HG02610 (cell line): ENCODE results near the gene ODC1.
"Not testable (repeated sequence)": the region's sequence is repeated elsewhere in the genome, so short reads cannot be mapped to it uniquely, and the experiment has no call there.

ENCODE experiments used
- ATAC-seq: cut with Tn5 transposase; IDR thresholded peaks from one replicate; pipeline ENCODE4 v1.9.1; 2021; ENCODE audit warnings: mild to moderate bottlenecking, moderate library complexity; ENCODE audit not compliant: unreplicated experiment

ODC1 gene

GRCh38 chr2:10453905-10454298, 5.8 kb upstream of the ODC1 start:
- no peak for ATAC-seq

- ATAC-seq, result no peak
Measured at GRCh38 chr2:10452956-10453904, 5.1 kb upstream of the ODC1 start.

GRCh38 chr2:10452312-10452711, 4.2 kb upstream of the ODC1 start:
- ATAC-seq, result no peak

- ATAC-seq, result no peak
Measured at GRCh38 chr2:10451819-10452218, 3.7 kb upstream of the ODC1 start.

DNA sequence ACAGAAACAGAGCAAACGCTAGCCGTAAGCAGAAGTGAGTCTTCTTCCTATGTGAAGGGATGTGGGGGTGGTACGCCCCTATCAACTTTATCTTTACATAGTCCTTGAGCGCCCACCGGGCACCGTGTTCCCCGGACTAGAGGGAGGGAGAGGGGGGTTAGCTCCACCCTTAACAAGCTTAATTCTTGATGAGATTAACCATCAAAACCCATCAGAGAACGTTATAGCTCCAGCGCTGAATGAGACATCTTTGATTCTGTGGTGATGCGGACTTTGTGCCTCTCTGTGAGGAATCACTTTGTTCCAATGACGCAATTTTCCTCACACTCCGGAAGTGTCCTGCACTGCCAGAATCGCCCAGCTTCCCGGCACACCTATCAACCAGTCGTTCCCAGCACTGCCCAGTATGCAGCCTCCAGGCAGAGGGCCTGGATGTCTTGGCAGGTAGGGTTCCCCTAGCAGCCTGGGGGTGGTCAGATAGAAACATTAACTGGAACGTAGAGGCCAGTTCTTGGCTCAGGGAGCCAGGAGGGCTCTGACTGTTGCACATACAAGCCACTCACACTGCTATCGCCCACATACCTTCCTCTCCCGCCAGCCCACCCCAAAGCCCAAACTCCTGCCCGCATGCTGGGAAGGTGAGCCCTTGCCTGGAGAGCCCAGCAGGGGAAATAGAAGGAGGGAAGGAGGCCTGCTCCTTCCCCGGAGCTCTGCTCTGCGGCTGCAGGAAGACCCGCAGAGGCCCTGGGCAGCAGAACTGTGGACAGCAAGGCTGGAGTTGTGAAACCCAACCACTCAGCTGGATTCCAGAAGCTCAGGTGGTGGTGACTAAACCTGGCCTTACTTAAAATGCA, 1.9 kb upstream of the ODC1 start:
- no peak for ATAC-seq

- ATAC-seq, result no peak
Measured at GRCh38 chr2:10449486-10449831, 1.3 kb upstream of the ODC1 start.

DNA sequence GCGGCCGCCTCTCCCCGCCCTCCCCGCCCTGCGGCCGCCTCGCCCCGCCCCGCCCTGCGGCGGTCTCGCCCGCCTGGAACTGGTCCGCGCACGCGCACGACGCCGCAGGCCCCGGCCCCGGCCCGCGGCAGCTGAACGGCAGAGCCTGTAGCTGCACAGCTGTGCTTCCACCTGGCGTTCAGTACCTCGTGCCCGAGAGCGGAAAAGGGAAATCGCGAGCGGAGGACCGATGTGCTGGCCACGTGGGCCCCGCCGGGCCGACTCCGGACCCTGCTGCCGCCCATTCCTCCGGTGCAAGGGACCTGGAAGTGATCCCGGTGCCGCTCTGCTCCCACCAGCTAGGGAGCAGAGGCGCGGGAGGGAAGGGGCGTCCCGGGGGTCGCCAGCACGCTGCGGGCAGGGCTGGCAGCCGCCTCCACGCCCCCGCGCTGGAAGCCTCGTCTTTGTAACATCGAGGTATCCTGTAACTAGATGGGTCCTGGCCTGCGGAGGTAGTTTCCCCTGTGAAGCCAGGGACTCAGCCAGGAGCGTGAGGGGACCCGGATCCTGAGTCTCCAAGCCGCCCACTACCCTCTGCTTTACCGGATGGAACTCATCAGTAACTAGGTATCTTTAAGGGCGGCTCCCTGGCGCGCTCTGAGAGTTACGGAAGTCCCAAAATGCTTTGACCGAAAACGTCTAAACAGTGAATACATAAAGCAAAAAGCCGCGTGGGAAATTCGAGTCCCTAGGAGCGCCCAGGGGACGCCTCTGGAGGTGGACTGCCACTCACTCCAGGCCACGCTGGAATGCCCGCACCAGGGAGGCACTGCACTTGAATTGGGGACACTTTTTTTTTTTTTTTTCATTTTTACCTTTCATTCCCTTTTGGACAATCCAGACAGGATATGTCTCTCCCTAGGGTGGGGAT, 704 bp upstream of the ODC1 start:
- ATAC-seq, result peak; percentile 53

DNA sequence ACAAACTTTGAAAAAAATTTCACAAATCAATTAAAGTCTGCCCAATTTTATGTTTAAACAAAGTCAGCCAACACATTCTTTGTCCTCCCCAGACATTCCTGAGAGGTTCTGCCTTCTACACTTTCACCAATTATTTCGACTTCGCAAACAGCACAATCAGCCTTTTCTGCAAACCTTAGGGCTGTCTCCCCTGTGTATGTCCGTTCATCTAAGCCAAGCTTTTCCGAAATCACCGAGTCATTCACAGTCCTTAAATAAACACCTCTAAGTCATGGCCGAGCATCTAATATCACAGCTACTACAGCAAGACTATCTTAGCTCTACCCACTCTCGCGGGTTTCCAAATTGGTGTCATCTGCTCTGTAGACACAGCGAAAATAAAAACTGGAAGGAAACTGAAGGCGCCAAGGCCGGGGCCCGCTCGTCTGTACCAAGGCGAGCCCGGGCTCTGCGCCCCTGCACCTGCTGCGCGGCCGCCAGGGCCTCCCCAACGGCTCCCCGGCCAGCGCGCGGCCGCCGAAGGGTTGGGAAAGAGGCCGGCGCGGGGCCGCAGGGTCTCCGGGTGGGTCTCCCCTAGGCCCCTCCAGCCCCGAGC, 730 bp downstream of the ODC1 start:
- peak; percentile 14 for ATAC-seq

GRCh38 chr2:10446631-10447030, 1.5 kb downstream of the ODC1 start:
- ATAC-seq, result no peak

DNA sequence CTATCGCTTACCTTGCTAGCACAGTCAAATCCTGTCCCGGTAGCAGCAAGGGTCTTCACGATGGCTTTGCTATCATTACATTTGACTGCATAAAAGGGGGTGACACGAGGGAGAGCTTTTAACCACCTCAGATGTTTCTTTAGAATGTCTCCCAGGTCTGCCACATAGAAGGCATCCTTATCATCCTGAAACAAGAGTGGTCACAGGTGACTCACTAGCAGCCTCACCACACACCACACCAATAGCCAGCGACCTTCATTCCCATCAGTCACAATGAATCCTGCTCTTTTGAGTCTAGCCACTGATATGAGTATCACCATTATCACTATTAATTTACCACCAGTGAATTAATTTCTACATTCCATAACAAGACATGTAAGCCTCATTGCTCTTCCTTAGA, 3.7 kb downstream of the ODC1 start:
- ATAC-seq, result peak; percentile 38

DNA sequence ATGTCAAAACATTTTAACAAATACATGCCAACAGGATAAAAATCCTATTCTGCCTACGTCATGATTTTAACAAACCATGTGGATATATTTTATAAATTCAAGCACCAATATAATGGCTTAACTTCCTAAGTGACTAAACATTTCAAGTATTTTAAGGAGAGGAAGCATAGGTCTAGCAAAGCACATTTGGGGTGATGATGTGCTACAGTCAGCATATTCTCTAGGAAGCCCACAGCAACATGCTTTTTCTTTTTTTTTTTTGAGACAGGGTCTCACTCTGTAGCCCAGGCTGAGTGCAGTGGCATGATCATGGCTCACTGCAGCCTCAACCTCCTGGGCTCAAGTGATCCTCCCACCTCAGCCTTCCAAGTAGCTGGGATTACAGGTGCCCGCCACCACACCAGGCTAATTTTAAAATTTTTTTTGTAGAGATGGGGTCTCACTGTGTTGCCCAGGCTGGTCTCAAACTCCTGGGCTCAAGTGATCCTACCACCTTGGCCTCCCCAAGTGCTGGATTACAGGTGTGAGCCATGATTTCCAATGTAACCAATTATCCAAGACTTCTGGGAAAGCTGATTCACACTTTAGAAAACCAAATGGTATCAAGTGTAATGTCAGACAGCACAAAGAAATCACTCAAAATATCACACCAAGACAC, 5.5 kb downstream of the ODC1 start:
- ATAC-seq, result not testable (repeated sequence)

DNA sequence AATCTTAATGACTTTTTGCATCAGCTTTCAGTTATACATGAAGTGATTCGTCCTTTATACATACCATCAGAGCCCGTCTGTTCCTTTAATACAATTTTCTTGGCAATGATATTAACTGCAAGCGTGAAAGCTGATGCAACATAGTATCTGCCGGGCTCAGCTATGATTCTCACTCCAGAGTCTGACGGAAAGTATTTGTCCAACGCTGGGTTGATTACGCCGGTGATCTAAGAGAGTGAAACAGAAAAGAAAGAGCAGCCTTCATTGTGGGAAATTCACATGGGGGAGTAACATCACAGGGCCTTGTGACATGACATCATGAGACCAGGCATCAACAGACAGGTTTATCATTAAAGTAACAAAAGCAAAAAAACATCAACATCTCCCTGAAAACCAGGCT, 6.2 kb downstream of the ODC1 start:
- ATAC-seq, result no peak

DNA sequence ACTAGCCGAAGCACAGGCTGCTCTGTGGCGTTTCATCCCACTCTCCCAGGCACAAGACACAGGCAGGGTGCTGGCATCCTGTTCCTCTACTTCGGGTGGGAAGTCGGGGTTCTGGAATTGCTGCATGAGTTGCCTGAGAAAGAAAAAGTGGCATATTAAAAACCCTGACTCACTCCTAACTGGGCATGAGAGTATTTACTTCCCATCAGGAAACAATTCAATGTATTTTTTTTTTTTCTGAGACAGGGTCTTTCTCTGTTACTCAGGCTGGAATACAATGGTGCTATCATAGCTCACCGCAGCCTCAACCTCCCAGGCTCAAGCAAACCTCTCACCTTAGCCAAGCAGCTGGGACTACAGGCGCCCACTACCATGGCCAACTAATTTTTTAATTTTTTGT, 7.4 kb downstream of the ODC1 start:
- ATAC-seq, result no peak

DNA sequence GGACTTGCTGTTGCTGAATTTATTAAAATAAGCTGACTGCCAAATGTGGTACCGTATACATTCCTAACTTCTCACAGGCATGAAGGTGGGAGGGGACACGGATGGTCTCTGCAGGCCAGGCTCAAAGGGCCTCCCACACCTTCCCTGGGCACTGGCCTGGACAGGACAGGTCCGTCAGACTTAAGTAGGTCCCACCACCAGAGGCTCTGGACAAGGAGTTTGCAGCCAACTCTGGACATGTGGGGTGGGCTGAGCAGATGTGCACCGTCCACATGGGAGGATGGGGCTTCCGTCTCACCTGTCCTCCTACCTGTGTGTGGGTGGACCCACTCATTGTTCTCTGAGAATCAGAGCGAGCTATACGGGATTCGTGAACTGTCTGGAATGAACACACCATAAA, 8.2 kb downstream of the ODC1 start:
- ATAC-seq, result no peak

- ATAC-seq, result no peak
Measured at GRCh38 chr2:10439185-10439879, 8.8 kb downstream of the ODC1 start.

DNA sequence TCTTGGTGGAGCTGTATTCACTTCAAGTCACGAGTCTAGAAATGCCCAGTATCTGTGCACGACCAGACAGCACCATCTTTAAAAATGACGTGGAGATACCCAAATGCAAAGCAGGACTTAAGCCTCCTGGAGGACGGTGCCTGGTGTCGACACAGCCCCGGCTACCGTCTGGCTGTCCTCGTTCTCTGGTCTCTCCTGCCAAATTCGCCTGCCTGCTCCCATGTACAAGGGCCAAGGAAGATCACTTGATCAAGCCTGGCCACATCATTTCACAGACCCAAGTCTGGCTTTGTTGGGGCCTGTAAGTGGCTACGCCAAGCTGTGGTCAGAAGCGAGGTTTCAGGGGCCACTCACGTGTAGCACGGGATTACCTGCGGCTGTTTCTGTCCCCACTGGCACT, 9.4 kb downstream of the ODC1 start:
- ATAC-seq, result no peak

GRCh38 chr2:10437806-10438205, 10.3 kb downstream of the ODC1 start:
- no peak for ATAC-seq

DNA sequence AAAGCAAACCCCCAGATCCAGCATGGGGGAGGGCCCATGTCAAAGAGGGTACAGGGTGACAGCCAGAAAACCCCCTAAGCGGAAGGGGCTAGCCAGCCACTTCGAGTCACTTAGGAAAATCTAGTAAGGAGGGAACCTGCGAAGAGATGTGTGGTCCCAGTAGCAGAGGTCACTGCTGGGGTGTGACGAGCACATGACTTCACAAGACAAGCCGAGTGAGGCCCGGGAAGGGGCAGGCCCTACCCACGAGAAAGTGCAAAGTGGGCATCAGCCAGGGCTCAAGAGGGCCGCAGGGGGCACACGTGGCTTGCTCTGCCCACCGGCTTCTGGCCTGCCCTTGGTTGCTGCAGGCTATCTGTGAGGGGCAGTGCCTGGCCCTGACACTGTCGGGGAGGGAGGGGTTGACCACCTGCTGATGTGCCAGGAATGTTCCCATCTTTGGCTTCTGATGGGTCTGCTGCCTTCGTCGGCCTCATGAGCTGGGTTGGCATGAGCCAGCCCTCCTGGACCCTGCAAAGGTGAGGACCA, 11.5 kb downstream of the ODC1 start:
- no peak for ATAC-seq

- no peak for ATAC-seq
Measured at GRCh38 chr2:10435820-10436204, 12.3 kb downstream of the ODC1 start.
